ENCODE measurements around the gene CLN3.
"Not testable (repeated sequence)": the region's sequence is repeated elsewhere in the genome, so short reads cannot be mapped to it uniquely, and the experiment has no call there.

The CLN3 gene

DNA sequence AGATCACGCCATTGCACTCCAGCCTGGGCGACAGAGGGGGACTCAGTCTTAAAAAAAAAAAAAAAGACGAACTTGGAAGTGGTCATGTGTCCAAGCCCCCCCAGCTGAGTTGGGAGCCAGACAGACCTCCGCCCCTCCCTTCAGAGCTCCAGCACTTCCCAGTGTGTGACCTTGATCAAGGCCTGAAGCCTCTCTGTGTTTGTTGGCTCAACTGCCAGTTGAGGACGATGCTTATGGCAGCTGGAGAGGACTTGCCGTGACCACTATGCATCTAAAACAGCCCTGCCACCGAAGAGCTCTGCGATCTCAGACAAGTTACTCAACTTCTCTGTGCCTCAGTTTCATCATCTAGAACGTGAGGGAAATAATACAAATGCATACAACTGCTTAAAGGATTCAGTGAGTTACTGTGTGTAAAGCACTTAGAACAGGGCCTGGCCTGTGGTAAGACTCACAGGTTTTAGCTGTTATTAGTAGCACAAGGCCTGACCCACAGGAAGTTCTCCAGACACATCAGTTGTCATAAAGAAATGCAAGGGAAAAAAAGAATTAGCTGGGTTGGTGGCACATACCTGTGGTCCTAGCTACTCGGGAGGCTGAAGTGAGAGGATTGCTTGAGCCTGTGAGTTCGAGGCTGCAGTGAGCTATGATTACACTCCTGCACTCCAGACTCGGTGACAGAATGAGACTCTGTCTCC, 21.8 kb upstream of the CLN3 start:
- DNase-seq: no peak

DNA sequence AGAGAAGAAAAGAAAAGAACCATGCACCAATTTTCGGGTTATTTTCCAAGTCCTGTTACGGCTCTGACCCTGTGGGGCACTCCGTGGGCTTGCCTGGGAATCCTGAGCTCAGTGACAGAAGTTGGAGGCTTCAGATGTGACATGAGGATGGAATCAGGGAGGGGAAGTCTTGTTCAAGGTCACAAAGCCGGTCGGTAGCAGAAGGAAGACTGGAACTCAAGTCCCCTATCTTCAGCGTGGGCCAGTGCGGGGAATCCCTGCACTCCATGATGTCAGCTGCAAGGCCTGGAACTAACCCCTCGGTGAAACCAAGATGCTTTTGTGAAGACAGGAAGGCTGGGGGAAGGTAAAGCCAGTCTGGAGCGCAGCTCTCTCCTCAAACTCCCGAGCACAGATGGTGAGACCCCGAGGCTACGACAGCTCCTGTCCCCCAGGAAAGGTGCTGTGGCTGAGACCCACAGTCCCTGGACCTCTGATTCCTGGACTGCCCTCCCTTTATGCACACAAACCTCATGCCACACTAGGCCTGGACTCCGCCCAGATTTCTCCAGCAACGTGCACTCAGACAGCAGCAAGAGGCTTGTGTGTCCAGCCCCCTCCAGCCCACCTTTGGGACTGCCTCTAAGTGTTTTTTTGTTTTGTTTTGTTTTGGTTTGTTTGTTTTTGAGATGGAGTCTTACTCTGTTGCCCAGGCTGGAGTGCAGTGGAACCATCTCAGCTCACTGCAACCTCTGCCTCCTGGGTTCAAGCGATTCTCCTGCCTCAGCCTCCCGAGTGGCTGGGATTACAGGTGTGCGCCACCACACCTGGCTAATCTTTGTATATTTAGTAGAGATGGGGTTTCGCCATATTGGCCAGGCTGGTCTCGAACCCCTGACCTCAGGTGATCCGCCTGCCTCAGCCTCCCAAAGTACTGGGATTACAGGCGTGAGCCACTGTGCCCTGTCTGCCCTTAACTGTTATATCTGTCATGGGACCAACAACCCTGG, 20.2 kb upstream of the CLN3 start:
- DNase-seq: no peak

DNA sequence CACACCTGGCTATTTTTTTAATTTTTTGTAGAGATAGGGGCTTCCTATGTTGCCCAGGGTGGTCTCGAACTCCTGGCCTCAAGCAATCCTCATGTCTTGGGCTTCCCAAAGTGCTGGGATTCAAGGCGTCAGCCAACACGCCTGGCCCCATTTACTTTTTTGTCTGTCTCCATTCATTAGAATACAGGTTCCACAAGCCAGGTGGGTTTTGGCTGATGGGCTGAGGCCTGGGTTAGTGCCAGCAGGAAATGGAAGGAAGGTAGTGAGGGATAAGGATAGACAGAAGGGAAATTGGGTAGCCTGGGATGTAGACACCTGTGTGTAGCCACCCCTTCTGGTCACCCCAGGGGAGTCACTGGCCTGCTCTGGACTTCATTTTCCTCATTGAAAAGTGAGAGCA, 19.2 kb upstream of the CLN3 start:
- DNase-seq: no peak

DNA sequence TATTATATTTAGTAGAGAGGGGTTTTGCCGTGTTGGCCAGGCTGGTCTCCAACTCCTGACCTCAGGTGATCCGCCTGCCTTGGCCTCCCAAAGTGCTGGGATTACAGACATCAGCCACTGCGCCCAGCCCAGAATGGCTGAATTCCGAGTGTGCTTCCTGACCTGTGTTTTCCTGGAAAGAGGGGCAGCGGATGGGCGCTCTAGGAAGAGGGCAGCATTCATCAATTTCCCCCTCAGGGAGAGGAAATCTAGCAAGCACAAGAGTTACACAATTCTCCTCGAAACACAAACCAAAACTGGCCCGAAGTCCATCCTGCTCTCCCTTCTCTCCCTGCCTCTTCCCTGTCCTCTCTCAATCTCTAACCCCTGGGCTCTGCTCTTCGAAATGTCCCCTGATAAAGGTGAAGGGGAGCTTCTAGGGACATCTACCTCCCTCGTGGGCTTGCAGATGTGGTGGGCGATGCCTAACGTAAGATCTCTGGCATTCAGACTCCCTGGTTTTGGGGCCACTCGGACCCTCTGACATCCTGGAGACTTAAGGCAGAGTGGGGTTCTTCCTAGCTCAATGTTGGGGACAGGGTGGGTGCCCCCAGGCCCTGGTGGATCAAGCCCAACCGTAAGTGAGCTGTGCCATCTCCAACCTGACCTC, 13.7 kb upstream of the CLN3 start:
- DNase-seq: no peak

GRCh38 chr16:28504707-28505404, 13.0 kb upstream of the CLN3 start:
- DNase-seq: no peak

- DNase-seq: no peak
Measured at GRCh38 chr16:28503470-28504259, 11.8 kb upstream of the CLN3 start.

DNA sequence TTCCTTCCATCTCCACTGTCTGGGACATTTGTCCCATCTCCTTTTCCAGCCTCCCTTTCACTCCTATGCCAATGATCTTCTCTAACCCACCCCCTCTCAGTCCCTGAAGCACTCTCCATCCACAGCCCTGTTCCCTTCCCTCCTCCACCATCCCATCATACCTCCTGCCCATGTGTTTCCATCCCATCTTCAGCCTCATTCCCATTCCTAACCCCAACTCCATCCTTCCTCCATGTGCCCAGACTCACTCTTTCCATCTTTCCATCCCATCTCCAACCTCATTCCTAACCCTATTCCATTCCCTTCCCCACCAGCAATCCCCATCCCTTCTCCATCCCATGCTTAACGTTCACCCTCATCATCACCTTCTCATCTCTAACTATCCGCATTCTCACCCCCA, 10.4 kb upstream of the CLN3 start:
- DNase-seq: no peak

- no peak for DNase-seq
Measured at GRCh38 chr16:28501258-28502232, 9.7 kb upstream of the CLN3 start.

DNA sequence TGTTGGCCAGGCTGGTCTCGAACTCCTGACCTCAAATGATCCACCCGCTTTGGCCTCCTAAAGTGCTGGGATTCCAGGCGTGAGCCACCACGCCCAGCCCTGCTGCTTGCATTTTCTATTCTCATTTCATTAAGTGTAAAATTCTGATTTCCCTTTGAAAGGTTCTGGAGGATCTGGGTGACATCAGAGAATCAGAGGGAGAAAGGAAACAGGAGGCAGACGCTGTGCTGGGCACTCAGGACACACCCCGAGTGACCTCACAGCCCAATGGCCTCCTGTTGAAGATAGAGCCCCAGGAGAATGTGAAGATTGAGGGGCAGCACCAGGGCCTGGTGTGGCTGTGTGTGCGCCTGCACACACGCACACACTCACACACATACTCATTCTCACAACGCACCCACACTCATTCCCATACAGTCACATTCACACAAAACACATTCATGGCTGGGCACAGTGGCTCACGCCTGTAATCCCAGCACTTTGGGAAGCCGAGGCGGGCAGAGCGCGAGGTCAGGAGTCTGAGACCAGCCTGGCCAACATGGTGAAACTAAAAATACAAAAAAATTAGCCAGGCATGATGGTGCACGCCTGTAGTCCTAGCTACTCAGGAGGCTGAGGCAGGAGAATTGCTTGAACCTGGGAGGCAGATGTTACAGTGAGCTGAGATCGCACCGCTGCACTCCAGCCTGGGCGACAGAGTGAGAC, 8.8 kb upstream of the CLN3 start:
- not testable (repeated sequence) for DNase-seq

DNA sequence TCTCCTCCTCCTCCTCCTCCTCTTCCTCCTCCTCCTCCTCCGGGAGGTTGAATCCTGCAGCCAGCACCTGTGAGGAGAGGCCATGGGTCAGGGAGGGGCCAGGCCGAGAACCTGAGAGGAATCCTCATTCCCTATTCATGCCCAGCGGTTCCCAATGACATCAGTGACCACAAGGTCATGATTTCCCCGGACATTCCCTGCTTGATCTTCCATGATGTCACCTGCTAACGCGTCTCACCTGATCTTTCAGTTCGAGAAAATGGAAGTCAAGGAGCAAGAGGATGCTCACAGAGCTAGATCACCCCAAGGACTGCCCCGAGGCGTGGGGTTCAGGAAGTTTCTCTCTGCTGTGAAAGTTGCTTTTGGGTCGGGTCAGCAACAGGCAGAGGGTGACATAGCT, 8.0 kb upstream of the CLN3 start:
- DNase-seq: no peak

DNA sequence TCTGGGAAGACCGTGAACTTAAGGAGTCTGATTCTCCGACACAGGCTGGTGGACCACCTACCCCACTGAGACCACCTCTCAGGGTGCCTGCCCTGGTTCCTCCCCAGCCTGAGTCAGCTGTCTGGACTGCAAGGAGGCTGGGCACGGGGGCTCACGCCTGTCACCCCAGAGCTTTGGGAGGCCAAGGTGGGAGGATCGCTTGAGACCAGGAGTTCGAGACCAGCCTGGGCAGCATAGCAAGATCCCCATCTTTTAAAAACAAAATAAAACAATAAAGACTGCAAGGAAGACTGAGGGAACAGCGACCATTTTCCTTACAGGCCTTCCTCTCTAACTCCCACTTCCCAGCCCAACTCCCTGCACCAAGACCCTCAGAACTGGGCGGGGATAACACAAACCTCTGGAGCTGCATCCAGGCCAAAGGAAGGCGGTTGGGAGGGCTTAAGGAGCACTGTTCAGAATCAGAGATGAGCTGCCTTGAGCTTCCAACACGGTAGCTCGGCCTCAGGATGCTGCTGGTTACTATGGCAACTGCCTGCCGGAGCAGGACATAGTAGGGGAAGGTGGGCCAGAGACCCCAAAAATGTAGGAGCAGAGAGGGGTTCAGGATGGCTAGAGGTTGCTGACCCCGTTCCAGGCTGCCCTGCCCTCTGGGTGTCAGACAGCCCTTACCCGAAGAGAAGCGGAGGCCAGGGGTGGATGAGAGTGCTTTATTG, 7.0 kb upstream of the CLN3 start:
- no peak for DNase-seq

GRCh38 chr16:28497861-28498599, 6.2 kb upstream of the CLN3 start:
- DNase-seq: no peak

DNA sequence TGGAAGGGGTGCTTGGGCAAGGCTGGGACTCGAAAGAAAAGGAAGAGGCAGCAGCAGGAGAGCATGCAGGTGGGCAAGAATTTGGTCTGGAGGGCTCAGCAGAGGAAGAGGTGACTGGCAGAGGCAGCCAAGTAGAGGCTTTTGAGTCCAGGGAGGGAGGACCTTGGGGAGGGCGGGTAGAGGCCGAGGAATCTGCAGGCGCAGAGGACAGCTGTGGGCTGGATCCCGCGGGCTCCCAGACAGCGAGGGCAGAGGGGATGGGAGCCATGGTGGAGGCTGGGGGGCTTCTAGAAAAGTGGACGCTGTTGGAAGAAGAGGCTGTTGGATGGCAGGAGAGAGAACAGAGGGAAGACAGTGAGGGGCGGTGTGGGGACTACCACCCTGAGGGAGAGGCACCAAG, 5.5 kb upstream of the CLN3 start:
- DNase-seq: no peak

GRCh38 chr16:28496844-28497243, 5.0 kb upstream of the CLN3 start:
- no peak for DNase-seq

DNA sequence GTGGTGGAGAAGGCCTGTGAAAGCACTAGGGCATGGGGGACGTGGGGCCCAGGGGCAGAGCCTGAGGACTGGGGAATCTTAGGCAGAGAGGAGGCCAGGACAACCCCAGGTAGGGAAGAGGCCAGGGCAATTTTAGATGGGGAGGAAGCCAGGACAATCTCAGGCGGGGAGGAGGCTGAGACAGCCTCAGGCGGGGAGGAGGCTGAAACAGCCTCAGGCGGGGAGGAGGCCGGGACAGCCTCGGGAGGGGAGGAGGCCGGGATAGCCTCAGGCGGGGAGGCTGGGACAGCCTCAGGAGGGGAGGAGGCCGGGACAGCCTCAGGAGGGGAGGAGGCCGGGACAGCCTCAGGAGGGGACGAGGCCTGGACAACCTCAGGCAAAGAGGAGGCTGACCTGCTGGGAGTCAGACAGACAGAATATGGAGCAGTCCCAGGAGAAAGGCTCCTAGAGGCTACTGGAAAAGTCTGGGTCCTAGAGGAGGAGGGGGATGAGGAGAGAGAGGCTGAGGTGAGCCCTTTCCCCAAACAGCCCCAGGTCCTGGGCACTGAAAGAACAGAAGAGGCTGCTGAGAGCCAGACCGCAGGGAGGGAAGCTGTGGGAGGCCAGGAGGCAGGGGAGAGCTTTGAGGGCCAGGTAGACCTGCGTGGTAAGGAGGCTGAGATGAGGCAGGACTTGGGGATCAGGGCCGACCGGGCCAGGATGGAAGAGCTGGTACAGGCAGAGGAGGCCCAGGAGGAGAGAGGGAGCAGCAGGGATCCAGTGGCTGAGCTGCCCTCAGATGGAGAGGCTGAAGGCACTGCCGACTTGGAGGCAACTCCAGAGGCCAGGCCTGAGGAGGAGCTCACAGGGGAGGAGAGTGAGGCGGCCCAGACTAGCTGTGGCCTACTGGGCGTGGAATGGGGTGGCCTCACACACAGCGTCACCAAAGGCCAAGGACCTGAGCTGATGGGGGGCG, 4.2 kb upstream of the CLN3 start:
- DNase-seq: no peak

DNA sequence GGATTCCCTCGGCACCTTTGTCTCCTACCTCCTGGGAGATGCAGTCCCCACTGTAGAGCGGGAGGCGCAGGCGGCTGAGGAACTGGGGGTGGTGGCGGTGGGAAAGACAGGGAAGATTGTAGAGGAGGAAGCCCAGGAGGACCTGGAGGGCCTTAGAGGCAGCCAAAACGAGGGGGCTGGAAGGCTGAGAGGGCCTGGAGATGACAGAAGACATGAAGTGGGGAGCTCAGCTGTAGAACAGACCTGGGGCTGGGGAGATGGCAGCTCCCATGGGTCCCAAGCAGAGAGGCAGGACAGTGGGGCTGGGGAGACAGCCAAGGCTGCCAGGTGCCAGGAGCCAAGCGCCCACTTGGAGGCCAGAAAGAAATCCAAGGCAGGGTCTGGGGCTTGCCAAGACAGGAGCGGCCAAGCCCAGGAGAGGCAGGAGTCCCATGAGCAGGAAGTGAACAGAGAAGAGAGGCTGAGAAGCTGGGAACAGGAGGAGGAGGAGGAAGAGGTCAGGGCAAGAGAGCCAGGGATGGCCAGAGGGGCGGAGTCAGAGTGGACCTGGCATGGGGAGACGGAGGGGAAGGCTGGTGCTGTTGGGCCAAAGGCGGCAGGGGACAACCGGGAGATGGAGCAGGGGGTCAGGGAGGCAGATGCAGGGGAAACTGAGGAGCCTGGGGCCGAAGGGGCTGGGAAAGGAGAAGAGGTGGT, 3.4 kb upstream of the CLN3 start:
- DNase-seq: no peak
